Astrocyte (in vitro differentiated cells and primary cell): ENCODE results near the gene LSM10.

Source experiments
- EZH2 ChIP-seq: IDR thresholded peaks from 2 replicates; pipeline ENCODE4 v1.6.1; 2012; ENCODE audit warnings: mild to moderate bottlenecking, low read length, inconsistent platforms; ENCODE audit not compliant: insufficient read depth
- TF ChIP-seq, protein P1 (sequence below): IDR thresholded peaks from 2 replicates; pipeline ENCODE4 v1.5.1; 2011; ENCODE audit warnings: low read depth, mild to moderate bottlenecking, inconsistent platforms, low read length, moderate library complexity; ENCODE audit not compliant: insufficient read depth

DNA sequence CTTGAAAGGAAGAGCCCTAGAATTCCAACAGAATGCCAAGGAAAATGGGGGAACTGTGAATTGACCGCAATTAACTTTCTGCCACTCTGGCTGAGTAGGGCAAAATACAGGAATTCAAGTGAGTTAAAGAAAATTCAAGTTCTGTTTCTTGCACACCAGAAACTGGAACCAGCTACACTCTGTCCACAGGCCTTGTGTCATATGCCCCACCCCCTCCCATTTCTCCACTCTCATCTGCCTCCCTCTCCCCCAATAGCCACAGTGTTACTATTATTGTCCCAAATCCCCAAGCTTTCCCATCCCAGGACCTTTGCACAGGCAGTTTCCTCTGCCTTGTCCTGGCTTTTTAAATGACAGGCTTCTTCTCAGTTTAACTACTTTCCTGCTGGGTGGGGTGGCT lies 7.7 kb downstream of the LSM10 start:
- TF ChIP-seq, protein P1, sequence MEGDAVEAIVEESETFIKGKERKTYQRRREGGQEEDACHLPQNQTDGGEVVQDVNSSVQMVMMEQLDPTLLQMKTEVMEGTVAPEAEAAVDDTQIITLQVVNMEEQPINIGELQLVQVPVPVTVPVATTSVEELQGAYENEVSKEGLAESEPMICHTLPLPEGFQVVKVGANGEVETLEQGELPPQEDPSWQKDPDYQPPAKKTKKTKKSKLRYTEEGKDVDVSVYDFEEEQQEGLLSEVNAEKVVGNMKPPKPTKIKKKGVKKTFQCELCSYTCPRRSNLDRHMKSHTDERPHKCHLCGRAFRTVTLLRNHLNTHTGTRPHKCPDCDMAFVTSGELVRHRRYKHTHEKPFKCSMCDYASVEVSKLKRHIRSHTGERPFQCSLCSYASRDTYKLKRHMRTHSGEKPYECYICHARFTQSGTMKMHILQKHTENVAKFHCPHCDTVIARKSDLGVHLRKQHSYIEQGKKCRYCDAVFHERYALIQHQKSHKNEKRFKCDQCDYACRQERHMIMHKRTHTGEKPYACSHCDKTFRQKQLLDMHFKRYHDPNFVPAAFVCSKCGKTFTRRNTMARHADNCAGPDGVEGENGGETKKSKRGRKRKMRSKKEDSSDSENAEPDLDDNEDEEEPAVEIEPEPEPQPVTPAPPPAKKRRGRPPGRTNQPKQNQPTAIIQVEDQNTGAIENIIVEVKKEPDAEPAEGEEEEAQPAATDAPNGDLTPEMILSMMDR, result no peak
- no peak for TF ChIP-seq EZH2
